GM19099 (cell line): ENCODE measurements around the gene C8G.

ENCODE experiments used
- POLR2A ChIP-seq: IDR thresholded peaks from 3 replicates; pipeline ENCODE4 v1.6.1; 2011; ENCODE audit warnings: low read depth; ENCODE audit not compliant: insufficient read length; ENCODE audit errors: extremely low read depth

The C8G gene

DNA sequence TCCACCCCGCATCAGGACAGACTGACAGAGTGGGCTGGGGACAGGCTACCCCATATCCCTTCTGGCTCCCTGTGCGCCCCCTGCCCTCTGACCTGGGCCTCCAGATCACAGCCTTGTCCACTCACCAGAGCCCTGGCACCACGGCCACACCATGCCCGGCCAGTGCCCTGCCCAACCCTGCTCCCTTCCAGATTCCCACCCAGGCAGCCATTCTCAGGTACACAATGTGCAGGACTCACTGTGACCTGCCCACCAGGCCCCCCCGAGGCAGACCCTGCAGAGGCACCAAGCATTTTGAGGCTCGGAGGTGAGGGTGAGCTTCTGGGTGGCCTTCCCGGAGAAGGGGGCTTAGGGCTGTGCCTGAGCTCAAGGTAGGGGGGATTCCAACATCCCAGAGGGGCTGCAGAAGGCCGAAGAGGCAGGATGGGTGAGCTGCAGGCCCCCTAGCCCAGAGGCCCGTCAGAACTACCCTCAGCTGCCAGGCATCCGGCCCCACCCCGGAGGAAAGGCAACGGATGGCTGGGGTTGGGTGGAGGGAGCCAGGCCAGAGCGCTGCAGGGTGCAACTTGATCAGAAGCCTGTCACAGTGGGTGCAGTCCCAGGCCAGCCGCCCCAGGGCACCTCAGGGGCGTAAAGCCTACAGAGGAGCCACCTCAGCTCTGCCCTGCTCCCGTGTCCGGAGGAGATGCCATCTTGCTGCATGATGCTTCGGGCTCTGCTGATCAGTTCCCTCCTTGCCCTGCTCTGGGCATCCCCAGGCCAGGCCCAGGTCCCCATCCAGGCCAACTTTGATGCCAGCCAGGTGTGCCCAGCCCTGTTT, 37.4 kb downstream of the C8G start, which contains the start of gene LCNL1:
LCNL1 (plus strand) TSS at position 762 of the 820 bp plus-strand sequence. CDS start 594 bp downstream, outside the sequence.
- no peak for TF ChIP-seq POLR2A

DNA sequence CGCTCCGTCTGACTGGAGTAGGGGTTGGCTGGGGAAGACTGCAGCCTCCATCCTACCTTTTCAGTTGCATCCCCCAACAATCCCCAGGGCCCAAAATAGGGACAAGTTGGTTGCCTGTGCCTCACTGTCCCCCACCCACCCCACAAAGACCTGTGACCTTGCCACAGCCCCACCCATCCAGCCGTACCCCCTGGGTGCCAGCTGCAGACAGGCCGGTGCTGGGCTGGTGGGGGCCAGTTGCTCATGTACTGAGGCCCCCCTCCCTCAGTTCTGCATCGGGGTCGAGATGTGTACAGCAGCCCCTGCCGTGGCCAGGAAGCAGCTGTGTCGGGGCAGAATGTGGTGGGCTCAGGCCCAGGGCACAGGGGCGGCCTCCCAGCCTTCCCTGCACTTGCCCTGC, 38.1 kb downstream of the C8G start:
- TF ChIP-seq POLR2A = no peak

DNA sequence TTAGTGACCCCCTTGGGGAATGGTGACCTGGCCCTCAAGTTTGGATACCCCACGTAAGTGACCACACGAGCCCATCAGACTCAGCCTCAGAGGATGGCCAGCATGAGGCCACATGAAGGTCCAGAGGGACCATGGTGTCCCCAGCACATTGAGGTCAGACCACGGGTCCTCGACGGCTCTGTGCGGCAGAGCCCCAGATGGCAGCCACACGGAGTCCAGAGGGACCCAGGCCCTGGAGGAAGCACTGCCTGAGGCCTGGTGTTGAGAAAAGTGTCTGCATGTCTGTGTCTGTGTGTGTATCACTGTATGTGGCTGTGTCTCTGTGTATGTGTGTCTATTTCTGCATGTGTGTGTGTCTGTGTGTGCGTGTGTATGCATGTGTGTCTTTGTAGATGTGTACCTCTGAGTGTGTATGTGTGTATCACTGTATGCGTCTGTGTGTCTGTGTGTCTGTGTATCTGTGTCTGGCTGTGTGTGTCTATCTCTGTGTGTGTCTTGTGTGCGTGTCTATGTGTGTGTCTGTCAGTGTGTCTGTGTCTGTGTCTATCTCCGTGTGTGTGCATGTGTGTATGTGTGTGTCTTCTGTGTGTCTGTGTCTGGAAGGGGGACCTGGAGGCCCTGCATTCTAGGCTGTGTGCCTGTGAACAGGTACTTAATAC, 38.7 kb downstream of the C8G start:
- no peak for TF ChIP-seq POLR2A

DNA sequence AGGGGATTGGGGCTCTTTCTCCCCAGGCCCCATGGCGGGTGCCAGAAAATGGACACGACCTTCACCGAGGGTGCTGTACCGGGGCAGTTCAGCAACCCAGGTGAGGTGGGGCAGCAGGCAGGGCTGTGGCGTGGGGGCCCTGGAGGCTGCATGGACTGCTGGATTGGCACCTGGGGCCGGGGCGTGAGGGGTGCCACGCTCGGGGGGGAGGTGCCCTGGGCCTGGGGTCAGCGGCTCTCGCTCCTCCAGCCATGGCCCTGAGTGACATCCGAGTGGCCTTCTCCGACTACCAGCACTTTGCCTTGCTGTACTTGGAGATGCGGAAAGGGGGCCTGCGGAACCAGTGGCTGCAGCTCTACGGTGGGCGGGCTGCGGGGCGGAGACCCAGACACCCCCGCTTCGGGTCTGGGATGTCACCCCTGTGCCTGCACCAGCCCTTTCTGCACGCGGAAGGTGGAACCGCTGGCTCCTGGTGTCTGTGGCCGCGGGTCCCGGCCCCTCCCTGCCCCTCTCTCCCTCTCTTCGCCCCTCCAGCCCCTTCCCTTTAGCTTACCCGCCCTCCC, 39.5 kb downstream of the C8G start:
- no peak for TF ChIP-seq POLR2A

DNA sequence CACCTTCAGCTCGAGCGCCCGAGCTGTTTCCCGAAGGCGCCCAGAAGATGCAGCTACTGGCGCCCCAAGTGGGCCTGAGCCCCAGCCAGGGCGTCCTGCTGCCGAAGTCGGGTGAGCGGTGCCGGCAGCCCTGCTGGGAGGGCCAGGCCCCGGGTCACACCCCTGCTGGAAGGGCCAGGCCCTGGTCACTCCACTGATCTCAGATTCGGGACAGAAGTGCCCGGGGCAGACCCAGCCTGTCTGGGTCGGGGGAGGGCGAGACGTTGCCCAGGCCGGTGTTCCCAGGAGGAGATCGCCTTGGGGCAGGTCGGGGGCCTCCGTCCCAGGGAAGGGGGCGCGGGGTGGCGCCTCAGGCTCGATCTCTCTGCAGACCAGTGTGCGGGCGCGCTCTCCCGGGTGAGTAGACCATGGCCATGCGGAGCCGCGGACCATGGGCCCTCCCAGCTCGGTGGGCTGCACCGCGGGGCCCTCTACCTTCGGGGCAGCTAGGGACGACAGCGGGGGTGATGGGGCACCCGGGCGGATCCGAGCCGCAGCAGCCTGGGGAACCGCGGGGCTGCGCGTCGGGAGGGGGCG, 40.1 kb downstream of the C8G start:
- TF ChIP-seq POLR2A = no peak

DNA sequence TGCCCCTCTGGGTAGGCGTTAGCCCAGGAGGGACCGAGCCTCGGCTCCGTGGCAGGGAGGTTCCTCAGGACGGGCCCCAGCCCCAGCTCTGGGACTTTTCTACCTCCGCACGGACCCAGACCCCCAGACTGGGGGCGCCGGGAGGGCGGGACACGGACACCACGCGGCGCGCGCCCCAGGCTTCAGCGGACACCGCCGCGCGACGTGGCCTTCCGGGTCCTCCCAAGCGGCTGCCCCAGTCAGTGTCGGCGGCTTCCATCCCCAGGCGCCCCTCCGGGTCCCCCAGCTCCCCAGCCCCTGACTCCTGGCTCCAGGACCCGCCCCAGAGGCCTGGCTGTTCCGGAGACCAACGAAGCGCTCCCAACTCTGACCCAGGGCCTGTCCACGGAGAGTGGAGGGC, 40.8 kb downstream of the C8G start:
- TF ChIP-seq POLR2A = no peak

DNA sequence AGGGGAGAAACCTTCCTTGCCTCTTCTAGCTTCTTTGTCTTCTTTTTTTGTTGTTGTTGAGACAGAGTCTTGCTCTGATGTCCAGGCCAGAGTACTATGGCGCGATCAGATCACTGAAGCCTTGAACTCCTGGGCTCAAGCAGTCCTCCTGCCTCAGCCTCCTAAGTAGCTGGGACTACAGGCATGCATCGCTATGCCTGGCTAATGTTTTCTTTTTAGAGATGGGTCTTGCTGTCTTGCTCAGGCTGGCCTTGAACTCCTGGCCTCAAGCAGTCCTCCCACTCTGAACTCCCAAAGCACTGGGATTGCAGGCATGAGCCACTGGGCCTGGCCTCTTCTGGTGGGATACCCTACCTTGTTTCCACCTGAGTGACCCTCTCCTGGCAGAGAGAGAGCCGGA, 43.8 kb downstream of the C8G start:
- TF ChIP-seq POLR2A = no peak

DNA sequence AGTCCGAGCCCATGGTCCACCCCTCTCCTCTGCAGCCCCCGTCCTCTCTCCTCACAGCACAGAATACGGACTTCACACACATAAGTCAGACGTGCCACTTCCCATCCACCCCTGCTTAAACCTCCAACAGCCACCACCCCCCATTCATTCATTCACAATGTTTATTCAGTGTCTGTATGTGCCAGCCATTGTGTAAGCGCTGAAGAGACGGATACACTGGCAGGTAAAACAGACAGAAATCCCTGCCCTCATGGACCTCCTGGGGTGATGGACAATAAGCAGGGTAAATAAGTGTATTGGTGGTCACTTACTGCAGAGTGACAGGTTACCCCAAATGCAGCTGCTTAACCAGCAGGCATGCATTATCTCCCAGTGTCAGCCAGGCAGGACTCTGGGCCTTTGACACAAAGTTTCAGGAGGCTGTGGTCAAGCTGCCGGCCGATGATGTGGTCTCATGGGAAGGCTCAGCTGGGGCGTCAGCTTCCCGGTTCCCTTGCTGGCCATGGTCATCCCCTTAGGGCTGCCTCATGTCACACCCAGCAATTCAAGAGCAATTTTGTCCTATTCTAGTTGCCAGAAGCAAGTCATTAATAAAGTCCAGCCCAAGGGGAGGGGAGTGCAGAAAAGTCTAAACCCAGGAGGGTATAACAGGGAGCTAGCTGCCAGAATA, 45.3 kb downstream of the C8G start:
- TF ChIP-seq POLR2A = no peak

DNA sequence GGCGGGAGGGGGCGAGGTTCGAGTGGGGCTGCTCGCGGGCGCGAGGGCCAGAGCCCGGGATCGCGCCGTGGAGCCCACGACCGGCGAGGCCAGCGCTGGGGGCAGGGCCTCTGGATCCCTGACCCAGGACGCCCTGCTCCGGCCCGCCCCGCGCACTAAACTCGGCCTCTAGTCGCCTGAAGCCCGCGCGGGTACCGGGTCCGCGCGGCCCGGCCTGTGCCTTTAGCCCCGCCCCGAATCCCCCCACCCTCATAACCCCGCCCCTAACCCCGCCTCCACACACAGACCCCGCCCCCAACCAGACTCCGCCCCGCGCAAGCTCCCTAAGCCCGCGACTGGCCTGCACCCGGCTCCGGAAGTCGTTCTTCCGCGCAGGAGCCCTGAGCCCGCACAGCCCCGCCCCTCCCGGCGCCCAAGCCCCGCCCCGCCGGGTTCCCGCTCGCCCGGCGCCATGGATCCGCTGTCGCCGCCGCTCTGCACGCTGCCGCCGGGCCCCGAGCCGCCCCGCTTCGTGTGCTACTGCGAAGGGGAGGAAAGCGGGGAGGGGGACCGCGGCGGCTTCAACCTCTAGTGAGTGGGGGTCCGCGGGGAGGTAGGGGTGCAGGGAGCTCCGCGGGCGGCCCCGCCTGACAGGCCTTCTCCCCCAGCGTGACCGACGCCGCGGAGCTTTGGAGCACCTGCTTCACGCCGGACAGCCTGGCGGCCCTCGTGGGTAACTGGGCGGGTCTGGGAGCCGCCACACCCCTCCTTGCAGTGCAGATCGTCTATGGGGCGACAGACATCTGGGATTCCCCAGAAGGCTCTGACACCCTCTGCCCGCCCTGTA, 47.2 kb downstream of the C8G start, which contains the start of gene PAXX:
PAXX (plus strand) TSS at position 430 of the 826 bp plus-strand sequence; CDS start at position 452, 22 bp downstream.
- peak; percentile 70 for TF ChIP-seq POLR2A

DNA sequence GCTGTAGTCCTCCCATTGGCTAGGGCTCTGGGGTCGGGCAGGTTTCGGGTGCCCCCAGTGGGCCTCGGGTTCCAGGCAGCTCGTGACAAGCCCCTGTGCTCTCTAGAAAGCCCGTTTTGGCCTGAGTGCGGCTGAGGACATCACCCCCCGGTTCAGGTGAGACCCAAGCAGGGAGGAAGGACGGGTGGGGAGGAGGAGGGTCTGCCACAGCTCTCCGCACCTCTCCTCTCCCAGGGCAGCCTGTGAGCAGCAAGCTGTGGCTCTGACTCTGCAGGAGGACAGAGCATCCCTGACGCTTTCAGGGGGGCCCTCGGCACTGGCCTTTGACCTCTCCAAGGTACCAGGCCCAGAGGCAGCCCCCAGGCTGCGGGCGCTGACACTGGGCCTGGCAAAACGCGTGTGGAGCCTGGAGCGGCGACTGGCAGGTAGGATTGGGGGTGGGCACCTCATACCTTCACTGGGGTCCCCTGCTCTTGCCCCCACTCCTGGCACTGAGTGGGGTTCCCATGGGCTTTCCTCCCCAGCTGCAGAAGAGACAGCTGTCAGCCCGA, 47.9 kb downstream of the C8G start:
- TF ChIP-seq POLR2A = no peak

DNA sequence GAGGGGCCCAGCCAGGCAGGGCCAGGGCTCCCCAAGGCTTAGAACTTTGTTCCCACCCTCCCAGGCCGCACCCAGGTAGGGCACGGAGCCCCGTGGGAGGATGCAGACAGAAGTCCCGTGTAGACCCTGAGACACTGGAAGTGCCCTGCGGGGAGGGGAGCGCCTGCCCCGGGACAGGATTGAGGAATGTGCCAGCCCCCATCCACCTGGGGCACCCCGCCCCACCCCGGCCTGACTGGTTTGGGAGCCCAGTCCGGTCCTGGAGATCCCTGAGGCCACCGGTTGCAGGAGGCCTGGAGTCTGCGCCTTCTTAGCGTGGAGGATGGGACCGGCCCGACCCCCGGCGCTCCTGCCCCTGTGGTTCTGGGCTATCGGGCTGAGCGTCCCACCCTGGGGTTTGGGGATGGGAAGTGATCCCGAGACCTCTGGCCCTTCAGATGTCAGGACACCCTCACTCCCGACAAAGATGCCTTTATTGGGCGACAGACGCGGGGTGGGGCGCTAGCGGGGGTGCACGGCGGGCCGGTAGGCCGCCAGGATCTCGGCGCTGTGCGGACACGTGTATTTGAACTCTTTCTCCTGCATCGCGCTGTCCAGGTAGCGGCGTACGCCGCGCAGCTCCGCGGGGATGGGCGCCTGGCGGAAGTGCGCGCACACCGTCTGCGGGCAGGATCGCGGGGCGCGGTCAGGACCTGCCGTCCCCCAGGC, 49.3 kb downstream of the C8G start:
- TF ChIP-seq POLR2A = no peak

DNA sequence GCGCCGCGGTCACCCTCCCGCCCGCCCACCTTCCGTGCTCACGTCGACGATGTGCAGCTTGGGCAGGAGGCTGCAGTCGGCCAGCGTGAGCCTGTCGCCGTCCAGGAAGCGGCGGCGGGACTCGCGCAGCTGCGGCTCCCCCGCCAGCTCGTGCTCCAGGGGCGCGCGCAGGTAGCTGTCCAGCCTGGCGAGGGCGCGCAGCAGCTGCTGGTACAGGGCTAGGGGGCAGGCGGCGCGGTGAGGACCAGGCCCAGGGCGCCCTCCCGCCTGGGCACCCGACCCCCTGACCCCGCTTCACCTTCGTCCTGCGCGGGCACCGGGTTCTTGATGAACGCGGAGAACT, 49.8 kb downstream of the C8G start:
- TF ChIP-seq POLR2A = no peak

DNA sequence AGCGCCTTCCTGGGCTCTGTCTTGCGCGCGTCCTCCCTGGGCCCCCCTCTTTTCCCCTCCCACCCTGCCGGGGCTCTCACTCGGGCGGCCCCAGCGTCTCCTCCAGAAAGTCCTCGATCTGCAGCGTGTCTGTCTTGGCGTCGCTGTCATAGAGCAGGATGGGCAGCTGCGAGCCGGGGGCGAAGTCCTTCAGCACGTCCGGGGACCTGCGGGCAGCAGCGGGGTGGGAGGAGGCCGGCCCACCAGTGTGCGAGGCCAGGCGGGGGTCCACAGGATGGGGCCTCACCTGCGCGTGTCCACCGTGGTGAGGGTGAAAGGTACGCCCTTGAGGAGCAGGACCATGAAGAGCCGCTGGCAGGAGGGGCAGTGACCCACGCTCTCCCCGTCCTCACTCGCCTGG, 50.3 kb downstream of the C8G start:
- no peak for TF ChIP-seq POLR2A

DNA sequence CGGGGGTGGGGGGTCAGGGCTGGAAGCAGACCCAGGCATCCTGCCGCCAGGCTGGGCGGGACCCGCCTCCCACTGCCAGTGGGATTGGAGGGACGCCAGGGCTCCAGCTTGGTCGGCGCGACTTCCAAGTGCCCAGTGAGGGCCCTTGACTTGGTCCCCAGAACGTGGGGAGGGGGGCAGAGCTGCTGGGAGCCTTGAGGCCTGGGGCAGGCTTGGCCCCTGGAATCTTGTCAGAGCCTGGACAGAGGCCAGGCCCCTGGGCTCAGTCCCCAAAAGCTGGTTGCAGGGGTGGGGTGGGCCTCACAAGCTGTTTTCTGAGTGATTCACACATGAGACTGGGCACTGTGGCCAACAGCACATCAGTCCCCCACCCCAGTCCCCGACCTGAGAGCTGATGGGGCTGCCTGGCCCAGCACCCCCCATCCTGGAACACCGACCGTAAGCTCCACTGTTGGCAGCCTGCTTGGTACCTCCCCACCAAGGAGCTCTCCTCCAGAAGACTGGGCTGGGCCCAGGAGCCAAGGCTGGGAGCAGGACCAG, 50.8 kb downstream of the C8G start:
- TF ChIP-seq POLR2A = no peak
